Cardiac fibroblast (primary cell): ENCODE measurements around the gene NCLN.

Experiments
- DNase-seq, 2 donors: peaks; one replicate each; pipeline versions ENCODE4 v3.0.0 to v3.0.0-alpha.2; 2010; ENCODE audit warnings: low read depth in 2 of 2
- H3K4me3 ChIP-seq, 2 donors: replicated peaks in 1 of 2; 1 replicate in 1 of 2; 2 replicates in 1 of 2; pipeline ENCODE4 v1.5.1; 2011; ENCODE audit warnings: low read depth in 2 of 2, low read length in 2 of 2, mild to moderate bottlenecking in 2 of 2, moderate library complexity in 1 of 2
- CTCF ChIP-seq: IDR thresholded peaks from one replicate; pipeline ENCODE4 v1.5.1; 2011; ENCODE audit warnings: low read depth, mild to moderate bottlenecking, low read length, inconsistent platforms

NCLN gene

GRCh38 chr19:3184847-3185460 is 776 bp upstream of the NCLN start:
- H3K4me3 ChIP-seq, result peak overlapping the region; percentile 44 to 94
- TF ChIP-seq CTCF, result no peak
- peak in 1 of 2 donors; percentile 75 for DNase-seq

GRCh38 chr19:3186160-3186688 is 494 bp downstream of the NCLN start:
- DNase-seq, result no peak
- peak overlapping the region; percentile 86 to 94 for H3K4me3 ChIP-seq
- TF ChIP-seq CTCF, result no peak

- DNase-seq, result no peak
- TF ChIP-seq CTCF, result no peak
- peak overlapping the region; percentile 86 to 94 for H3K4me3 ChIP-seq
Observed at GRCh38 chr19:3186891-3187661, 1.3 kb downstream of the NCLN start.

GRCh38 chr19:3187662-3188511 is 2.2 kb downstream of the NCLN start:
- DNase-seq, result no peak
- H3K4me3 ChIP-seq, result no peak overlapping the region
- no peak for TF ChIP-seq CTCF

GRCh38 chr19:3188627-3189596 is 3.2 kb downstream of the NCLN start:
- DNase-seq, result no peak
- H3K4me3 ChIP-seq, result no peak overlapping the region
- no peak for TF ChIP-seq CTCF
